ENCODE results near the gene ARHGEF40.

GRCh38 chr14:21092273-21093011, 22.3 kb downstream of the ARHGEF40 start:
- TF ChIP-seq CTCF (IDR thresholded peaks at IDR 0.05; ENCODE audit: insufficient read depth, low read length) (peak; percentile 100), GABPA (IDR thresholded peaks at IDR 0.05; ENCODE audit: low read depth) (no peak)

Measured in HL-60 (cell line).